Measurements from ENCODE around the gene LUZP1.

DNA sequence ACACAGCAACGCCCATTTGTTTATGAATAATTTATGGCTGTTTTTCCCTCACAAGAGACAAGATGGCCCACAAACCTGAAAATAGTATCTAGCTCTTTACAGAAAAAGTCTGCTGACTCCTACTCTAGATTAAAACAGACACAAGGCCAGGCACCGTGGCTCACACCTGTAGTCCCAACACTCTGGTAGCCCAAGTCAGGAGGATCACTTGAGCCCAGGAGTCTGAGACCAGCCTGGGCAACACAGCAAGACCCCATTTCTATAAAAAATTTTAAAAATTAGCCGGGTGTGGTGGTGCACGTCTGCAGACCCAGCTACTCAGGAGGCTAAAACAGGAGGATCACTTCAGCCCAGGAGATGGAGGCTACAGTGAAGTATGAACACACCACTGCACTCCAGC lies 34.6 kb downstream of the LUZP1 start:
- TF ChIP-seq, protein P1, sequence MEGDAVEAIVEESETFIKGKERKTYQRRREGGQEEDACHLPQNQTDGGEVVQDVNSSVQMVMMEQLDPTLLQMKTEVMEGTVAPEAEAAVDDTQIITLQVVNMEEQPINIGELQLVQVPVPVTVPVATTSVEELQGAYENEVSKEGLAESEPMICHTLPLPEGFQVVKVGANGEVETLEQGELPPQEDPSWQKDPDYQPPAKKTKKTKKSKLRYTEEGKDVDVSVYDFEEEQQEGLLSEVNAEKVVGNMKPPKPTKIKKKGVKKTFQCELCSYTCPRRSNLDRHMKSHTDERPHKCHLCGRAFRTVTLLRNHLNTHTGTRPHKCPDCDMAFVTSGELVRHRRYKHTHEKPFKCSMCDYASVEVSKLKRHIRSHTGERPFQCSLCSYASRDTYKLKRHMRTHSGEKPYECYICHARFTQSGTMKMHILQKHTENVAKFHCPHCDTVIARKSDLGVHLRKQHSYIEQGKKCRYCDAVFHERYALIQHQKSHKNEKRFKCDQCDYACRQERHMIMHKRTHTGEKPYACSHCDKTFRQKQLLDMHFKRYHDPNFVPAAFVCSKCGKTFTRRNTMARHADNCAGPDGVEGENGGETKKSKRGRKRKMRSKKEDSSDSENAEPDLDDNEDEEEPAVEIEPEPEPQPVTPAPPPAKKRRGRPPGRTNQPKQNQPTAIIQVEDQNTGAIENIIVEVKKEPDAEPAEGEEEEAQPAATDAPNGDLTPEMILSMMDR (IDR thresholded peaks at IDR 0.05) = no peak
- TF ChIP-seq POLR2A (IDR thresholded peaks at IDR 0.05) = no peak
